GM19025 (cell line): ENCODE results near the gene LIMA1.
A peak's percentile ranks its signal among the peaks of the same experiment; 100 is the strongest.
"Not testable (repeated sequence)": the region's sequence is repeated elsewhere in the genome, so short reads cannot be mapped to it uniquely, and the experiment has no call there.

Source experiments
- ATAC-seq: cut with Tn5 transposase; IDR thresholded peaks from one replicate; pipeline ENCODE4 v1.9.1; 2021; ENCODE audit warnings: mild to moderate bottlenecking, low read depth, moderate library complexity; ENCODE audit not compliant: unreplicated experiment

Gene LIMA1

GRCh38 chr12:50249464-50250182 is 33.7 kb downstream of the LIMA1 start:
- ATAC-seq, result no peak

DNA sequence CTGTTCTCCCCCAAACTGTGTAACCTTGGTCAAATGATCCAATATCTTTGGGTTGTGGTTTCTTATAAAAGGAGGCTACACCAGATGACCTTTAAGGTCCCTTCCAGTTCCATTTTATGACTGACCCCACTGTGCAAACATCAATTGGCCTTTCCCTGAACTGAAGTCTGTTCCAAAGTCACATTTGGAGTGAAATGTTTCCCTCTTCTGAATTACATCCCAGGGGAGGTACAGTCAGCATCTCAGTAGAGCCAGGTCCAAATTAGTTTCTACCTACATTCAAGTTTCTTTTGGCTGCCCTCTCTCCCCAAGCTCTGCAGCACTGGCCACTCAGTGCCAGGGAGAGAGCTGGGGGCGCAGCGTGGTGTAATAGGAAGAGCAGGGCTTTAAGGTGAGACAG is 34.4 kb downstream of the LIMA1 start:
- no peak for ATAC-seq

DNA sequence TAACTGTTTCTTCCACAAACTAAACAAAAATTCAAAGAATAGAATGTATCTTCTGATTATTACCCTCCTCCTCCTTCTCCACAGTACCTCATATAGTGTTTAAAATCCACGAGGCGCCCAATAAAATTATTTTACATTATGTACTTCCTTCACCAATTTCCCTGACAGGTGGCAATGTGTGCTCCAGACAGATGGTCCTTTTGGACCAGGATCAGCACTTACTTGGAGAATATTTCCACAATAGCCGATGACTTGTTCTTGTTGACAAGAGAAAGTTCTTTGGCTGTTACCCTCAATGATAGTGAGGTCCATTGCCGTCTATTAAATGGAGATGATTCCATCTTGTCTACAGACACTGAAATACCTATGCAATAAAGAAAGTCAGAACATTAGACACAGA is 34.9 kb downstream of the LIMA1 start:
- ATAC-seq, result no peak

GRCh38 chr12:50247665-50248064 is 35.7 kb downstream of the LIMA1 start:
- ATAC-seq, result not testable (repeated sequence)

GRCh38 chr12:50246873-50247612 is 36.3 kb downstream of the LIMA1 start:
- peak; percentile 51 for ATAC-seq

DNA sequence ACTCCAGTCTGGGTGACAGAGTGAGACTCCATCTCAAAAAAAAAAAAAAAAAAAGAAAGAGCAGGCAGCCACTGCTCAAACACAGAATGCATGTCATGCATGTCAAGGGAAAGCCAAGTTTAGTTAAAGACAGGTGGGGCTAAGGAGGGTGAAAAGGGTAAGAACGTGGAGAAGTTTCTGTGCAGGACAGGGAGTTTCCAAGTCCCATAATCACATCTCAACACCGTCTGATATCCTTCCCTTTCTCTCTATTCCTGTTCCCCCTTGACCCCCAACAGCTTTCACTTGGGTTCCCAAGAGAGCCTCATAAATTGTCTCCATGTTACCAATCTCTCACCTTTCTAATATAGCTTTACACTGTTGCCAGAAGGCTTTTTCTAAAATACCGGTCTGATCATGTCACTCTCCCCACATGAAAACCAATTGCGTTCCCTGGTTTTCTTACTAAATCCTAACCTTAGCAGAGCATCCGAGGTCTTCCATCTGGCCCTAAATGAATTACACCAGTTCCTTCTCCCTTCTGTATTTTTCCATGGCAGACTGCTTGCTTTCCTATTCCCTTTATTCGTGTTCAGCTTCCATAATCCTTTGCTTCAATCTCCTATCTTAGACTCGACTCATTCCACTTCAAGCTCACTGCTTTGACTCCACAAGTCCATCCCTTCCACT is 37.0 kb downstream of the LIMA1 start:
- no peak for ATAC-seq

- no peak for ATAC-seq
Observed at GRCh38 chr12:50243507-50243906, 39.8 kb downstream of the LIMA1 start.

DNA sequence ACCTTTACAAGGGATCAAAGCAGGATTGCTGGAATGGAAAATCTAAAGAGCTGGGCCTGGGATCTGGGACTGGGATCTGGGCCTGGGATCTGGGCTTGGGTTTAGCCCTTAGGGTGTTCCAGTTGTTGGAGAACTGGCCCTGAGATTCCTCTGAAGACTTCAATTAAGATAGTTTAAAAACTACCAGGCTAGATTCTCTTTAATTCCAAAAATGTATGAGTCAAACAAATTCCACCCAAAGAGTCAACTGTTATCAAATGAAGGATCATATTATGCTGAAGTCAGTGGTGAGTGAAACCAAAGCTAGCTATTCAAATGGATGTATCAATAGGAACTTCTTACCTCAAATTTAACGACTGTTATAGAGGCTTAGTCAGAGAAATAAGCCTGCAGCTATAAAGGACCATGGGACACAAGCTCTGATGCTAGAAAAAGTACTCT is 40.5 kb downstream of the LIMA1 start:
- ATAC-seq, result no peak

DNA sequence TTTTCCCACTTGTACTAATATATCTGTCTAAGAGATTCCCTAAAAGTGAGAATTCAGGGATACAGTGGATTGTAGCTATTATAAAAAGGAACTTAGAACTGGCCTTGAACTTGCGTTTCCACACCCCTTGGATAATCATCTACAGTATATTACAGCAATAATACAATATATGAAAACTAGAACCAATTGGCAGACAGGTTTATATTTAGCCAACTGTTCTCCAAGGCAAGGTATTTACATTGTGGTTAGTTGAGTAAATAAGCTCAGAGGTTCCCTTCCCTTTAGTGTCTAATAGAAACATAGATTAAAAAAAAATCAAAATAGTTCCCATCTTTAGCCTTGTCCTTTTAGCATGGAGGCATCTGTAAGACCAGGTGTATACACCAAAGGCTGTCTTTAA is 42.1 kb downstream of the LIMA1 start:
- ATAC-seq, result no peak

DNA sequence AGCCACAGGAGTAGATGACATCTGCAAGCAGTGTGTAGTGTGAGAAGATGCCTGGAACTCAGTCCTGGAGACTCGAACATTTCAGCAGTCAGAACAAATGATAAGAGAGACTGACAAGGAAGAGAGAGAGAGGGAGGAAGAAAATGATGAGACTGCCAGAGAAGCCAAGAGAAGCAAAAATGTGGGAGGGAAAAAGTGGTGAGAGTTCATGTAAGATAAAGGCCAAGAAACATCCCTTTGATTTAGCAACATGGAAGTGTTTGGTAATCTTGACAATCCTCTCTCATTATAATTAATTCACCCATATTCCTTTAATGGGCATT is 42.6 kb downstream of the LIMA1 start:
- no peak for ATAC-seq

- ATAC-seq, result no peak
Observed at GRCh38 chr12:50240096-50240791, 43.1 kb downstream of the LIMA1 start.

- ATAC-seq, result no peak
Observed at GRCh38 chr12:50239355-50239891, 43.9 kb downstream of the LIMA1 start.

- ATAC-seq, result no peak
Observed at GRCh38 chr12:50234347-50234746, 49.0 kb downstream of the LIMA1 start.

- no peak for ATAC-seq
Observed at GRCh38 chr12:50232771-50233209, 50.5 kb downstream of the LIMA1 start.

- no peak for ATAC-seq
Observed at GRCh38 chr12:50232206-50232605, 51.1 kb downstream of the LIMA1 start.

- ATAC-seq, result no peak
Observed at GRCh38 chr12:50231346-50231745, 52.0 kb downstream of the LIMA1 start.

- ATAC-seq, result no peak
Observed at GRCh38 chr12:50230217-50230616, 53.1 kb downstream of the LIMA1 start.

DNA sequence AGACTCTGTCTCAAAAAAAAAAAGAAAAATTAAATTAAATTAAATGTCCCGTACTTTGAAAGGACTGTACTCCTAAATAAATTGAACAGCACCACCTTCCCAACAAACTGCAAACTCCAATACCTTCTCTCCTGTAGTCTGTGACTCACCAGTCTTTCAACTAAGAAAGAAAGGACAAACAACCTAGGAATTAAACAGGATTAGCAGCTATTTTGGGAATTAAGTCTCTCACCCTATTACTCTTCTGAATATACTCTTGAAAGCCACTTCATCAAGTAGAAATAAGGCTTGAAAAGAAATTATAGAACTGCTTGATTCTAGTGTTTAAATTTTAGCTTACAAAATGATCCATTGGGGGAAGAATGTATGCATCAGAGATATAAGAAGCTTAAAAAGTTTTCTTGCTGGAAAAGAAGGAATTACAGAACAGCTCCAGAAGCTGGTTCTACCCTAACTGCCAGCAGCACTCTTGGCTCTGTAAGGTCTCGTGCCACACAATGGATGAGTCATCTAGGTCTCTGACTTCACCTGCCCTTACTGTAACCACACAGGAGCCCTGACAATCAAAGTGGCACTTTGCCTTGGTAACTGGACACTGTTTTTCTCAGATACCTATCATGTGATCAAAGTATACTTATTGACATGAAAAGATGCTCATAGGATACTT is 59.2 kb downstream of the LIMA1 start:
- no peak for ATAC-seq

GRCh38 chr12:50222275-50222783 is 61.0 kb downstream of the LIMA1 start:
- ATAC-seq, result no peak
